Activated T-helper 2 cell treated with anti-CD3 and anti-CD28 coated beads, Interferon-gamma antibody, Interleukin-2, Interleukin-4, amounts not matched to agents 10 μg/mL and 5 μg/mL and 100 μg/mL, durations not matched to agents 14 hours and 24 hours and 36 hours (primary cell): ENCODE results near the gene MAN1B1. TPM values are rescaled to one million over a fixed set of nuclear protein-coding genes. Genes with fewer than 3 reads are reported as not detected.
A peak's percentile ranks its signal among the peaks of the same experiment; 100 is the strongest.
"Not testable (repeated sequence)": the region's sequence is repeated elsewhere in the genome, so short reads cannot be mapped to it uniquely, and the experiment has no call there.

Source experiments
- DNase-seq: peaks from one replicate; pipeline ENCODE4 v3.0.0; 2021; ENCODE audit warnings: low spot score
- H3K27ac Mint-ChIP-seq: one replicate; pipeline ENCODE4 v1.8.0; 2021; ENCODE audit warnings: mixed read lengths
- H3K27me3 Mint-ChIP-seq: one replicate; pipeline ENCODE4 v1.8.0; 2021; ENCODE audit warnings: low read depth, mixed read lengths
- H3K36me3 Mint-ChIP-seq: one replicate; pipeline ENCODE4 v1.8.0; 2021; ENCODE audit warnings: low read depth, mixed read lengths
- H3K4me1 Mint-ChIP-seq: one replicate; pipeline ENCODE4 v1.8.0; 2021; ENCODE audit warnings: low read depth, mixed read lengths
- H3K4me3 Mint-ChIP-seq: one replicate; pipeline ENCODE4 v1.8.0; 2021; ENCODE audit warnings: low read depth, mild to moderate bottlenecking, moderate library complexity, mixed read lengths
- H3K9me3 Mint-ChIP-seq: one replicate; pipeline ENCODE4 v1.8.0; 2021; ENCODE audit warnings: mixed read lengths
- intact Hi-C: fragments of 100-400 bp; cut with micrococcal nuclease; formaldehyde crosslinking; loops from one replicate; pipeline ENCODE4 v1.15.1; 2023
- total RNA-seq: library from RNA; stranded (reverse); gene quantifications from 2 replicates; pipeline ENCODE4 v1.2.3, GENCODE V29; 2022

The MAN1B1 gene
- total RNA-seq, 1 donor from 2014 or later, result 52.2 TPM

GRCh38 chr9:137115394-137116026 is 28.7 kb downstream of the MAN1B1 start:
- DNase-seq, result no peak
- H3K27me3 Mint-ChIP-seq, result no peaks in the 10 kb centered on the region
- peaks cover 5% of the 10 kb centered on the region for H3K4me1 Mint-ChIP-seq
- H3K36me3 Mint-ChIP-seq, result peaks cover 13% of the 10 kb centered on the region
- intact Hi-C loops, result loop anchor here (2.0 kb wide), 2 partner anchors 21 to 29 kb away; partner anchors contain the start of gene MAN1B1
- H3K9me3 Mint-ChIP-seq, result no peaks in the 10 kb centered on the region
- no peak overlapping the region for H3K27ac Mint-ChIP-seq
- H3K4me3 Mint-ChIP-seq, result peak overlapping the region; percentile 30

GRCh38 chr9:137116027-137116507 is 29.3 kb downstream of the MAN1B1 start:
- peaks cover 8% of the 10 kb centered on the region for H3K36me3 Mint-ChIP-seq
- H3K9me3 Mint-ChIP-seq, result no peaks in the 10 kb centered on the region
- DNase-seq, result no peak
- H3K27ac Mint-ChIP-seq, result no peak overlapping the region
- intact Hi-C loops, result no loop called here
- peak overlapping the region; percentile 30 for H3K4me3 Mint-ChIP-seq
- peaks cover 5% of the 10 kb centered on the region for H3K4me1 Mint-ChIP-seq
- no peaks in the 10 kb centered on the region for H3K27me3 Mint-ChIP-seq

- Mint-ChIP-seq H3K27me3 (no peaks in the 10 kb centered on the region), H3K4me1 (peaks cover 5% of the 10 kb centered on the region), H3K9me3 (no peaks in the 10 kb centered on the region), H3K4me3 (no peak overlapping the region), H3K27ac (no peak overlapping the region), H3K36me3 (peaks cover 8% of the 10 kb centered on the region)
- intact Hi-C loops, result no loop called here
- DNase-seq, result no peak
Measured at GRCh38 chr9:137116728-137117127, 29.9 kb downstream of the MAN1B1 start.

- Mint-ChIP-seq H3K27ac (no peak overlapping the region), H3K9me3 (no peaks in the 10 kb centered on the region), H3K4me3 (no peak overlapping the region), H3K27me3 (no peaks in the 10 kb centered on the region), H3K36me3 (peaks cover 8% of the 10 kb centered on the region), H3K4me1 (peaks cover 9% of the 10 kb centered on the region)
- intact Hi-C loops, result no loop called here
- DNase-seq, result no peak
Measured at GRCh38 chr9:137117269-137117731, 30.5 kb downstream of the MAN1B1 start.

GRCh38 chr9:137118092-137118603 is 31.4 kb downstream of the MAN1B1 start:
- intact Hi-C loops, result loop anchor here (1.0 kb wide), 1 partner anchor 109 kb away; the partner anchor contains the start of gene RNF224
- not testable (repeated sequence) for H3K4me3 Mint-ChIP-seq, DNase-seq, H3K36me3 Mint-ChIP-seq, H3K27me3 Mint-ChIP-seq, H3K27ac Mint-ChIP-seq, H3K9me3 Mint-ChIP-seq
- H3K4me1 Mint-ChIP-seq, result peaks cover 13% of the 10 kb centered on the region

GRCh38 chr9:137121927-137122795 is 35.4 kb downstream of the MAN1B1 start:
- intact Hi-C loops, result loop anchor here (10.0 kb wide), 2 partner anchors 53 to 1027 kb away; partner anchors contain the start of genes LRRC26, NACC2 and TMEM210
- peak overlapping the region; percentile 3 for H3K27ac Mint-ChIP-seq

GRCh38 chr9:137122796-137123467 is 36.1 kb downstream of the MAN1B1 start:
- H3K9me3 Mint-ChIP-seq, H3K27me3 Mint-ChIP-seq, H3K4me3 Mint-ChIP-seq, DNase-seq, H3K36me3 Mint-ChIP-seq: not testable (repeated sequence)
- Mint-ChIP-seq H3K4me1 (peaks cover 25% of the 10 kb centered on the region), H3K27ac (peak overlapping the region; percentile 3)
- intact Hi-C loops, result loop anchor here (10.0 kb wide), 2 partner anchors 52 to 1028 kb away; partner anchors contain the start of genes LRRC26, NACC2 and TMEM210

More at GRCh38 chr9:137121927-137122795, 35.4 kb downstream of the MAN1B1 start:
- not testable (repeated sequence) for DNase-seq, H3K4me3 Mint-ChIP-seq, H3K9me3 Mint-ChIP-seq, H3K27me3 Mint-ChIP-seq, H3K36me3 Mint-ChIP-seq
- H3K4me1 Mint-ChIP-seq, result peaks cover 21% of the 10 kb centered on the region

GRCh38 chr9:137123468-137123837 is 36.7 kb downstream of the MAN1B1 start:
- Mint-ChIP-seq H3K27me3 (no peaks in the 10 kb centered on the region), H3K4me1 (peaks cover 30% of the 10 kb centered on the region), H3K36me3 (peaks cover 3% of the 10 kb centered on the region), H3K4me3 (no peak overlapping the region), H3K27ac (no peak overlapping the region), H3K9me3 (no peaks in the 10 kb centered on the region)
- no peak for DNase-seq
- intact Hi-C loops, result loop anchor here (10.0 kb wide), 2 partner anchors 51 to 1029 kb away; partner anchors contain the start of genes LRRC26, NACC2 and TMEM210

GRCh38 chr9:137123952-137124462 is 37.2 kb downstream of the MAN1B1 start:
- not testable (repeated sequence) for H3K27ac Mint-ChIP-seq, H3K4me3 Mint-ChIP-seq, DNase-seq, H3K9me3 Mint-ChIP-seq, H3K36me3 Mint-ChIP-seq, H3K27me3 Mint-ChIP-seq
- intact Hi-C loops, result loop anchor here (10.0 kb wide), 2 partner anchors 51 to 1029 kb away; partner anchors contain the start of genes LRRC26, NACC2 and TMEM210
- peaks cover 31% of the 10 kb centered on the region for H3K4me1 Mint-ChIP-seq

GRCh38 chr9:137126786-137127185 is 40.0 kb downstream of the MAN1B1 start:
- no peaks in the 10 kb centered on the region for H3K9me3 Mint-ChIP-seq
- intact Hi-C loops, result loop anchor here (5.0 to 10.0 kb wide), 4 partner anchors 48 to 1032 kb away; partner anchors contain the start of genes LRRC26, NACC2, TMEM210 and TPRN
- H3K4me1 Mint-ChIP-seq, result peaks cover 32% of the 10 kb centered on the region

GRCh38 chr9:137127301-137128157 is 40.7 kb downstream of the MAN1B1 start:
- H3K36me3 Mint-ChIP-seq, result peaks cover 3% of the 10 kb centered on the region
- DNase-seq, result peak; percentile 36
- peaks cover 26% of the 10 kb centered on the region for H3K4me1 Mint-ChIP-seq
- intact Hi-C loops, result loop anchor here (2.0 to 10.0 kb wide), 5 partner anchors 41 to 1033 kb away; partner anchors contain the start of genes LRRC26, MAN1B1, NACC2 and TMEM210
- H3K27me3 Mint-ChIP-seq, result no peaks in the 10 kb centered on the region
- peak overlapping the region; percentile 88 for H3K4me3 Mint-ChIP-seq
- no peaks in the 10 kb centered on the region for H3K9me3 Mint-ChIP-seq
- H3K27ac Mint-ChIP-seq, result peak overlapping the region; percentile 87

More at GRCh38 chr9:137126786-137127185, 40.0 kb downstream of the MAN1B1 start:
- Mint-ChIP-seq H3K27ac (peak overlapping the region; percentile 87), H3K4me3 (peak overlapping the region; percentile 88), H3K27me3 (no peaks in the 10 kb centered on the region), H3K36me3 (peaks cover 3% of the 10 kb centered on the region)
- no peak for DNase-seq
